ENCODE results near the gene DSCAML1. TPM values are rescaled to one million over a fixed set of nuclear protein-coding genes. Genes with fewer than 3 reads are reported as not detected.

Gene DSCAML1
- total and polyA plus RNA-seq, 9 of the 15 experiments (the other 6 are each of a cell fraction or from before 2014, with no cell fraction given), result not detected

GRCh38 chr11:117466966-117467365, 330.1 kb downstream of the DSCAML1 start:
- Histone ChIP-seq H3K9ac (ENCODE audit: insufficient read depth in 1 of 2, low read depth in 2 of 2, low read length in 2 of 2) (no peak overlapping the region), H2AFZ (ENCODE audit: low read depth, low read length) (no peak overlapping the region), H3K9me3 (replicated peaks; ENCODE audit: control insufficient read depth, insufficient read depth, low read depth, low read length) (no peaks in the 10 kb centered on the region), H3K9me1 (ENCODE audit: control insufficient read depth, insufficient read depth, low read length) (no peaks in the 10 kb centered on the region), H3K79me2 (ENCODE audit: control insufficient read depth, insufficient read depth, low read length) (no peaks in the 10 kb centered on the region), H4K20me1 (replicated peaks; ENCODE audit: control insufficient read depth, insufficient read depth, low read length) (0 out of 2 replicates have a peak, but pooled peaks cover 5% of the 10 kb centered on the region), H3K36me3 (ENCODE audit: control insufficient read depth, insufficient read depth, low read length) (no peaks in the 10 kb centered on the region), H3K4me1 (replicated peaks in 1 of 2; ENCODE audit: control insufficient read depth in 2 of 2, insufficient read depth in 2 of 2, low read length in 2 of 2) (no peaks in the 10 kb centered on the region), H3K4me2 (ENCODE audit: insufficient read depth, low read length) (no peak overlapping the region), H3K27me3 (ENCODE audit: control insufficient read depth in 2 of 2, insufficient read depth in 2 of 2, low read length in 2 of 2) (peaks cover 22 to 74% of the 10 kb centered on the region in 2 experiments; a peak in 3 of 5 replicates), H3K4me3 (no peak overlapping the region), H3K27ac (ENCODE audit: extremely low read depth, low read depth, low read length) (no peak overlapping the region)
- BruUV-seq (replicated peaks), result no TSS peak
- FAIRE-seq (no peak), DNase-seq (ENCODE audit: extremely low read depth in 1 of 4, low spot score in 3 of 4) (no peak), ATAC-seq (no peak)
- POLR2A ChIA-PET, result interaction anchor here (0.6 kb wide), 1 partner anchor 139 kb away, joined by 3 read pairs; the partner anchor contains the start of gene CEP164
- in situ Hi-C loops (cut with MboI), result no loop called here
- 11% methylated on average over 11 of the region's 14 CpGs for WGBS (ENCODE audit: insufficient coverage, low coverage, missing lambda C conversion rate)
- TF ChIP-seq NRF1 (conservative IDR thresholded peaks at IDR 0.05 in 1 of 2, IDR thresholded peaks at IDR 0.05 in 1 of 2), result peak; percentile 70 to 73
- no peak for TF ChIP-seq RBM22 (IDR thresholded peaks at IDR 0.05; ENCODE audit: low read depth, low read length, poor library complexity, severe bottlenecking)
- CTCF ChIA-PET (ENCODE audit: low intra/inter-chr PET ratio), result no interaction called here
- intact Hi-C loops (cut with micrococcal nuclease), result no loop called here

GRCh38 chr11:117465236-117465997, 331.6 kb downstream of the DSCAML1 start:
- Histone ChIP-seq H4K20me1 (replicated peaks; ENCODE audit: control insufficient read depth, insufficient read depth, low read length) (peaks cover 5% of the 10 kb centered on the region; the same call in 1 of the 2 replicates), H3K4me2 (ENCODE audit: insufficient read depth, low read length) (no peak overlapping the region), H3K9ac (ENCODE audit: insufficient read depth in 1 of 2, low read depth in 2 of 2, low read length in 2 of 2) (no peak overlapping the region), H2AFZ (ENCODE audit: low read depth, low read length) (no peak overlapping the region), H3K36me3 (ENCODE audit: control insufficient read depth, insufficient read depth, low read length) (no peaks in the 10 kb centered on the region), H3K9me1 (ENCODE audit: control insufficient read depth, insufficient read depth, low read length) (no peaks in the 10 kb centered on the region), H3K79me2 (ENCODE audit: control insufficient read depth, insufficient read depth, low read length) (no peaks in the 10 kb centered on the region), H3K9me3 (replicated peaks; ENCODE audit: control insufficient read depth, insufficient read depth, low read depth, low read length) (no peaks in the 10 kb centered on the region), H3K27ac (ENCODE audit: extremely low read depth, low read depth, low read length) (no peak overlapping the region), H3K4me3 (no peak overlapping the region), H3K27me3 (ENCODE audit: control insufficient read depth in 2 of 2, insufficient read depth in 2 of 2, low read length in 2 of 2) (peaks cover 20 to 85% of the 10 kb centered on the region in 2 experiments; a peak in 3 of 5 replicates), H3K4me1 (replicated peaks in 1 of 2; ENCODE audit: control insufficient read depth in 2 of 2, insufficient read depth in 2 of 2, low read length in 2 of 2) (no peaks in the 10 kb centered on the region)
- TF ChIP-seq ZNF24 (IDR thresholded peaks at IDR 0.05) (peak; percentile 87), SMARCA4 (IDR thresholded peaks at IDR 0.05) (no peak)
- ATAC-seq (no peak), FAIRE-seq (no peak), DNase-seq (ENCODE audit: extremely low read depth in 1 of 4, low spot score in 3 of 4) (no peak)
- WGBS (ENCODE audit: insufficient coverage, low coverage, missing lambda C conversion rate), result under 1% methylated on average over 14 of the region's 14 CpGs
- ChIA-PET POLR2A (no interaction called here), CTCF (ENCODE audit: low intra/inter-chr PET ratio) (no interaction called here)
- in situ Hi-C loops (cut with MboI) (no loop called here), intact Hi-C loops (cut with micrococcal nuclease) (no loop called here)
- no TSS peak for BruUV-seq (replicated peaks)

Data from K562 (cell line).